Renal pelvis (tissue), 4 donors: ENCODE measurements around the gene GRK2. TPM values are rescaled to one million over a fixed set of nuclear protein-coding genes. Genes with fewer than 3 reads are reported as not detected.
"Not testable (repeated sequence)": the region's sequence is repeated elsewhere in the genome, so short reads cannot be mapped to it uniquely, and the experiment has no call there.

Experiments
- DNase-seq: peaks from one replicate; pipeline ENCODE4 v3.0.0-alpha.2; 2013
- polyA plus RNA-seq, 3 donors: library from polyadenylated mRNA; unstranded; fragments of 120-200 nt; gene quantifications; one replicate each; pipeline ENCODE4 v1.2.1, GENCODE V29; 2013; ENCODE audit not compliant: insufficient read length in 3 of 3

GRK2 gene
- polyA plus RNA-seq, 3 donors = 57.6 to 65.4 (median 64.2) TPM

- no peak for DNase-seq
Observed at GRCh38 chr11:67250059-67251043, 15.9 kb upstream of the GRK2 start.

- no peak for DNase-seq
Observed at GRCh38 chr11:67251841-67252240, 14.4 kb upstream of the GRK2 start.

GRCh38 chr11:67252831-67253239 is 13.4 kb upstream of the GRK2 start:
- no peak for DNase-seq

- DNase-seq = peak; percentile 43
Observed at GRCh38 chr11:67253872-67254624, 12.2 kb upstream of the GRK2 start.

GRCh38 chr11:67254798-67255197 is 11.5 kb upstream of the GRK2 start:
- DNase-seq = no peak

- no peak for DNase-seq
Observed at GRCh38 chr11:67255353-67255752, 10.9 kb upstream of the GRK2 start.

GRCh38 chr11:67255864-67256263 is 10.4 kb upstream of the GRK2 start:
- DNase-seq = no peak

- DNase-seq = no peak
Observed at GRCh38 chr11:67256477-67257135, 9.7 kb upstream of the GRK2 start.

- no peak for DNase-seq
Observed at GRCh38 chr11:67260406-67260805, 5.9 kb upstream of the GRK2 start.

GRCh38 chr11:67260885-67261639 is 5.2 kb upstream of the GRK2 start:
- not testable (repeated sequence) for DNase-seq

GRCh38 chr11:67261640-67261945 is 4.7 kb upstream of the GRK2 start:
- no peak for DNase-seq

- no peak for DNase-seq
Observed at GRCh38 chr11:67261946-67262681, 4.2 kb upstream of the GRK2 start.

GRCh38 chr11:67262731-67263675 is 3.3 kb upstream of the GRK2 start:
- peak; percentile 72 for DNase-seq

GRCh38 chr11:67264260-67264659 is 2.0 kb upstream of the GRK2 start:
- no peak for DNase-seq

- no peak for DNase-seq
Observed at GRCh38 chr11:67264877-67265632, 1.2 kb upstream of the GRK2 start.

- DNase-seq = peak; percentile 55
Observed at GRCh38 chr11:67265633-67266448, 432 bp upstream of the GRK2 start.

- no peak for DNase-seq
Observed at GRCh38 chr11:67267188-67268080, 1.2 kb downstream of the GRK2 start.
